CD4-positive, alpha-beta memory T cell (primary cell): ENCODE results near the gene P4HB. TPM values are rescaled to one million over a fixed set of nuclear protein-coding genes. Genes with fewer than 3 reads are reported as not detected.
A peak's percentile ranks its signal among the peaks of the same experiment; 100 is the strongest.

Experiments used
- CTCF ChIA-PET: fragments of 350-600 bp; sonication (Branson Sonifier 250); formaldehyde crosslinking; loops from one replicate; lab custom pipeline; 2021; ENCODE audit warnings: inconsistent platforms; ENCODE audit not compliant: partially characterized antibody; lab: Charles Lee
- POLR2A ChIA-PET: fragments of 350-600 bp; sonication (Branson Sonifier 250); formaldehyde crosslinking; loops from one replicate; lab custom pipeline; 2021; ENCODE audit not compliant: partially characterized antibody; lab: Charles Lee
- DNase-seq, 5 donors: peaks; one replicate each; pipeline versions ENCODE4 v3.0.0 to v3.0.0-alpha.2; 2020 to 2022; ENCODE audit warnings: mixed read lengths in 1 of 5
- H3K27ac ChIP-seq: one replicate; pipeline ENCODE4 v1.7.0; 2013; ENCODE audit warnings: low read depth, low read length
- H3K27me3 ChIP-seq: 2 replicates; pipeline ENCODE4 v1.7.0; 2013; ENCODE audit warnings: mild to moderate bottlenecking, low read length, moderate library complexity; ENCODE audit not compliant: insufficient read depth
- H3K36me3 ChIP-seq: 2 replicates; pipeline ENCODE4 v1.7.0; 2013; ENCODE audit warnings: mild to moderate bottlenecking, low read length, moderate library complexity; ENCODE audit not compliant: insufficient read depth
- H3K4me1 ChIP-seq: 2 replicates; pipeline ENCODE4 v1.7.0; 2013; ENCODE audit warnings: mild to moderate bottlenecking, low read length, moderate library complexity; ENCODE audit not compliant: insufficient read depth
- H3K4me3 ChIP-seq, 2 donors: one replicate each; pipeline ENCODE4 v1.7.0; 2013; ENCODE audit warnings: low read length in 2 of 2, mild to moderate bottlenecking in 1 of 2
- H3K9me3 ChIP-seq, 2 donors: one replicate each; pipeline ENCODE4 v1.7.0; 2013; ENCODE audit warnings: low read length in 2 of 2, control low read depth in 1 of 2; ENCODE audit not compliant: control insufficient read depth in 1 of 2
- H3K27ac Mint-ChIP-seq, 7 donors: one replicate each; pipeline ENCODE4 v1.8.0; 2020 to 2021; ENCODE audit warnings: mixed read lengths in 7 of 7, mild to moderate bottlenecking in 6 of 7, inconsistent platforms in 3 of 7, moderate library complexity in 3 of 7
- H3K27me3 Mint-ChIP-seq, 2 donors: one replicate each; pipeline ENCODE4 v1.8.0; 2020 to 2021; ENCODE audit warnings: mixed read lengths in 2 of 2
- H3K36me3 Mint-ChIP-seq, 2 donors: one replicate each; pipeline ENCODE4 v1.8.0; 2020 to 2021; ENCODE audit warnings: mixed read lengths in 2 of 2, inconsistent platforms in 1 of 2, mild to moderate bottlenecking in 1 of 2
- H3K4me1 Mint-ChIP-seq, 4 donors: one replicate each; pipeline ENCODE4 v1.8.0; 2020 to 2021; ENCODE audit warnings: mixed read lengths in 4 of 4, mild to moderate bottlenecking in 1 of 4
- H3K4me3 Mint-ChIP-seq, 8 donors: one replicate each; pipeline ENCODE4 v1.8.0; 2020 to 2021; ENCODE audit warnings: mixed read lengths in 8 of 8, mild to moderate bottlenecking in 7 of 8, moderate library complexity in 6 of 8, inconsistent platforms in 3 of 8
- H3K9me3 Mint-ChIP-seq, 8 donors: one replicate each; pipeline ENCODE4 v1.8.0; 2020 to 2021; ENCODE audit warnings: mixed read lengths in 8 of 8, mild to moderate bottlenecking in 5 of 8, inconsistent platforms in 3 of 8, moderate library complexity in 1 of 8
- intact Hi-C: fragments of 100-400 bp; cut with micrococcal nuclease; formaldehyde crosslinking; loops from one replicate; pipeline ENCODE4 v1.15.1; 2023
- polyA plus RNA-seq, 2 donors: library from polyadenylated mRNA; unstranded; fragments of 300-500 nt; fragmentation: Illumina TruSeq; gene quantifications; one replicate each; pipeline ENCODE4 v1.2.3, GENCODE V29; 2021
- total RNA-seq, 2 experiments: library from RNA; stranded (reverse); gene quantifications; one replicate each; pipeline ENCODE4 v1.2.3, GENCODE V29; 2021

The P4HB gene
- total and polyA plus RNA-seq, 4 experiments from 2014 or later, result 272 to 409 (median 365) TPM

- CTCF ChIA-PET, result no interaction called here
These were observed 25.1 kb upstream of the P4HB start for GRCh38 chr17:81885454-81885853.

DNA sequence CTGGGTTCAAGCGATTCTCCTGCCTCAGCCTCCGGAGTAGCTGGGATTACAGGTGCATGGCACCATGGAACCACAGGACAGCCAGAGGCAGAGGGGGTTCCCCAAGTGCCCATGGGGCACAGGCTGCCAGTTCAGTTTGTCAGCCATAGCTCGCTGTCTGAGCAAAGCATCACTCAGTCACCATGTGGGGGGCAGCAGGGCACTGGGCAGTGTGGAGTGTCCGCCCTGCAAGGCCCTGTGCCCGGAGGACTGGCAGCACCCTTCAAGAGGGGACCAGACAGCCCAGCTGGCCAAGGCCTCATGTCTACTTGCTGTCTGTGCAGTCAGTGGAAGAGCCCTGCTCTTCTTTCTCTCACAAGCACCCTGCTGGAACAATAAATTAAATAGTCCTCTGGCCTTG is 24.6 kb upstream of the P4HB start:
- Histone ChIP-seq H3K9me3 (no peaks in the 10 kb centered on the region), H3K27me3 (no peaks in the 10 kb centered on the region), H3K27ac (no peak overlapping the region), H3K4me1 (peaks cover 8% of the 10 kb centered on the region), H3K36me3 (peaks cover 39% of the 10 kb centered on the region), H3K4me3 (no peak overlapping the region)
- Mint-ChIP-seq H3K4me3 (no peak overlapping the region), H3K36me3 (peaks cover 27 to 46% of the 10 kb centered on the region in 2 donors), H3K9me3 (no peaks in the 10 kb centered on the region), H3K27me3 (no peaks in the 10 kb centered on the region), H3K27ac (peak overlapping the region in 3 of 7 donors; percentile 13 to 52 (median 35)), H3K4me1 (peaks cover 1 to 24% (median 9%) of the 10 kb centered on the region in 4 donors)
- DNase-seq, result peak in 1 of 5 donors; percentile 7
- POLR2A ChIA-PET, result interaction anchor here (1.6 to 3.7 kb wide), 3 partner anchors 12 to 18 kb away, joined by 6 to 20 read pairs (median 15); partner anchors contain the start of gene ARHGDIA
- intact Hi-C loops, result no loop called here
- CTCF ChIA-PET, result no interaction called here

More at GRCh38 chr17:81885454-81885853, 25.1 kb upstream of the P4HB start:
- H3K9me3 ChIP-seq, result no peaks in the 10 kb centered on the region
- H3K4me1 ChIP-seq, result peaks cover 13% of the 10 kb centered on the region
- peaks cover 41% of the 10 kb centered on the region for H3K36me3 ChIP-seq
- intact Hi-C loops, result no loop called here
- no peaks in the 10 kb centered on the region for H3K9me3 Mint-ChIP-seq
- H3K4me3 Mint-ChIP-seq, result no peak overlapping the region
- no peak overlapping the region for H3K27ac ChIP-seq
- peak in 1 of 5 donors; percentile 5 for DNase-seq
- no peak overlapping the region for H3K4me3 ChIP-seq
- H3K36me3 Mint-ChIP-seq, result peaks cover 27 to 50% of the 10 kb centered on the region in 2 donors
- H3K4me1 Mint-ChIP-seq, result peaks cover 4 to 28% (median 13%) of the 10 kb centered on the region in 4 donors
- H3K27me3 Mint-ChIP-seq, result no peaks in the 10 kb centered on the region
- H3K27me3 ChIP-seq, result no peaks in the 10 kb centered on the region
- POLR2A ChIA-PET, result interaction anchor here (1.6 to 3.7 kb wide), 3 partner anchors 13 to 19 kb away, joined by 6 to 20 read pairs (median 15); partner anchors contain the start of gene ARHGDIA
- H3K27ac Mint-ChIP-seq, result peak overlapping the region in 5 of 7 donors; percentile 13 to 76 (median 52)

- Mint-ChIP-seq H3K27me3 (no peaks in the 10 kb centered on the region), H3K4me3 (no peak overlapping the region), H3K27ac (peak overlapping the region in 1 of 7 donors; percentile 60), H3K9me3 (peaks cover 0 to 2% (median 0%) of the 10 kb centered on the region in 8 donors), H3K36me3 (peaks cover 27 to 49% of the 10 kb centered on the region in 2 donors), H3K4me1 (peaks cover 1 to 21% (median 9%) of the 10 kb centered on the region in 4 donors)
- Histone ChIP-seq H3K27ac (no peak overlapping the region), H3K36me3 (peaks cover 35% of the 10 kb centered on the region), H3K4me1 (peaks cover 3% of the 10 kb centered on the region), H3K9me3 (no peaks in the 10 kb centered on the region), H3K4me3 (no peak overlapping the region), H3K27me3 (no peaks in the 10 kb centered on the region)
- ChIA-PET POLR2A (interaction anchor here (2.8 to 3.7 kb wide), 2 partner anchors 12 to 15 kb away, joined by 15 to 20 read pairs; partner anchors contain the start of gene ARHGDIA), CTCF (no interaction called here)
- peak in 1 of 5 donors; percentile 28 for DNase-seq
- intact Hi-C loops, result no loop called here
These were observed 24.2 kb upstream of the P4HB start for GRCh38 chr17:81884520-81884919.

GRCh38 chr17:81879121-81879520 is 18.8 kb upstream of the P4HB start:
- no peak for DNase-seq
- peaks cover under 1% of the 10 kb centered on the region for H3K4me1 ChIP-seq
- Mint-ChIP-seq H3K27ac (no peak overlapping the region), H3K36me3 (peaks cover 17 to 18% of the 10 kb centered on the region in 2 donors), H3K4me1 (peaks cover 0 to 7% (median 3%) of the 10 kb centered on the region in 4 donors), H3K4me3 (no peak overlapping the region), H3K27me3 (no peaks in the 10 kb centered on the region), H3K9me3 (peaks cover 0 to 2% (median 0%) of the 10 kb centered on the region in 8 donors)
- no peaks in the 10 kb centered on the region for H3K36me3 ChIP-seq
- H3K27me3 ChIP-seq, result no peaks in the 10 kb centered on the region
- H3K27ac ChIP-seq, result no peak overlapping the region
- CTCF ChIA-PET, result interaction anchor here (1.1 kb wide), 1 partner anchor 10 kb away, joined by 3 read pairs; no protein-coding TSS in a partner anchor
- no peaks in the 10 kb centered on the region for H3K9me3 ChIP-seq
- POLR2A ChIA-PET, result no interaction called here
- intact Hi-C loops, result no loop called here
- no peak overlapping the region for H3K4me3 ChIP-seq

GRCh38 chr17:81878294-81878693 is 18.0 kb upstream of the P4HB start:
- Mint-ChIP-seq H3K4me1 (peaks cover 1 to 12% (median 6%) of the 10 kb centered on the region in 4 donors), H3K27ac (peak overlapping the region in 1 of 7 donors; percentile 35), H3K9me3 (peaks cover 0 to 2% (median 0%) of the 10 kb centered on the region in 8 donors), H3K27me3 (no peaks in the 10 kb centered on the region), H3K36me3 (peaks cover 15 to 18% of the 10 kb centered on the region in 2 donors), H3K4me3 (no peak overlapping the region)
- Histone ChIP-seq H3K36me3 (no peaks in the 10 kb centered on the region), H3K27ac (no peak overlapping the region), H3K27me3 (no peaks in the 10 kb centered on the region), H3K9me3 (no peaks in the 10 kb centered on the region), H3K4me3 (no peak overlapping the region), H3K4me1 (peaks cover 5% of the 10 kb centered on the region)
- intact Hi-C loops, result no loop called here
- ChIA-PET POLR2A (no interaction called here), CTCF (no interaction called here)
- no peak for DNase-seq

GRCh38 chr17:81877569-81877968 is 17.2 kb upstream of the P4HB start:
- ChIA-PET CTCF (no interaction called here), POLR2A (no interaction called here)
- Mint-ChIP-seq H3K36me3 (peaks cover 14 to 16% of the 10 kb centered on the region in 2 donors), H3K4me1 (peaks cover 2 to 19% (median 10%) of the 10 kb centered on the region in 4 donors), H3K4me3 (no peak overlapping the region), H3K27me3 (no peaks in the 10 kb centered on the region), H3K9me3 (peaks cover 0 to 2% (median 0%) of the 10 kb centered on the region in 8 donors), H3K27ac (peak overlapping the region in 2 of 7 donors; percentile 37 to 55)
- Histone ChIP-seq H3K4me1 (peaks cover 12% of the 10 kb centered on the region), H3K27me3 (no peaks in the 10 kb centered on the region), H3K36me3 (no peaks in the 10 kb centered on the region), H3K9me3 (no peaks in the 10 kb centered on the region), H3K27ac (no peak overlapping the region), H3K4me3 (no peak overlapping the region)
- intact Hi-C loops, result no loop called here
- DNase-seq, result no peak
